Lower leg skin (tissue), 3 donors: ENCODE data around the gene SLC7A5.

Experiments used
- POLR2A ChIP-seq, 2 donors: fragments of 450-650 bp; IDR thresholded peaks; one replicate each; pipeline ENCODE4 v1.6.1; 2016 to 2017; ENCODE audit warnings: antibody characterized with exemption in 2 of 2, mild to moderate bottlenecking in 1 of 2, moderate library complexity in 1 of 2
- TF ChIP-seq, protein P1 (sequence below), 3 donors: fragments of 450-650 bp; IDR thresholded peaks; one replicate each; pipeline ENCODE4 v1.5.1; 2016; ENCODE audit warnings: antibody characterized with exemption in 3 of 3, mild to moderate bottlenecking in 3 of 3, moderate library complexity in 2 of 3

- TF ChIP-seq, protein P1, sequence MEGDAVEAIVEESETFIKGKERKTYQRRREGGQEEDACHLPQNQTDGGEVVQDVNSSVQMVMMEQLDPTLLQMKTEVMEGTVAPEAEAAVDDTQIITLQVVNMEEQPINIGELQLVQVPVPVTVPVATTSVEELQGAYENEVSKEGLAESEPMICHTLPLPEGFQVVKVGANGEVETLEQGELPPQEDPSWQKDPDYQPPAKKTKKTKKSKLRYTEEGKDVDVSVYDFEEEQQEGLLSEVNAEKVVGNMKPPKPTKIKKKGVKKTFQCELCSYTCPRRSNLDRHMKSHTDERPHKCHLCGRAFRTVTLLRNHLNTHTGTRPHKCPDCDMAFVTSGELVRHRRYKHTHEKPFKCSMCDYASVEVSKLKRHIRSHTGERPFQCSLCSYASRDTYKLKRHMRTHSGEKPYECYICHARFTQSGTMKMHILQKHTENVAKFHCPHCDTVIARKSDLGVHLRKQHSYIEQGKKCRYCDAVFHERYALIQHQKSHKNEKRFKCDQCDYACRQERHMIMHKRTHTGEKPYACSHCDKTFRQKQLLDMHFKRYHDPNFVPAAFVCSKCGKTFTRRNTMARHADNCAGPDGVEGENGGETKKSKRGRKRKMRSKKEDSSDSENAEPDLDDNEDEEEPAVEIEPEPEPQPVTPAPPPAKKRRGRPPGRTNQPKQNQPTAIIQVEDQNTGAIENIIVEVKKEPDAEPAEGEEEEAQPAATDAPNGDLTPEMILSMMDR (IDR thresholded peaks at IDR 0.05): no peak
- no peak for TF ChIP-seq POLR2A (IDR thresholded peaks at IDR 0.05)
Observed at GRCh38 chr16:87848676-87849345, 20.5 kb downstream of the SLC7A5 start.
